LNCAP (cell line): Measurements from ENCODE around the gene RUNX3.

Experiments used
- CTCF ChIP-seq: fragments of 450-650 bp; IDR thresholded peaks from 2 replicates; pipeline ENCODE4 v1.5.1; 2017; ENCODE audit warnings: mild to moderate bottlenecking

RUNX3 gene

GRCh38 chr1:24927988-24928688 is 1.9 kb downstream of the RUNX3 start:
- no peak for TF ChIP-seq CTCF

GRCh38 chr1:24927473-24927872 is 2.6 kb downstream of the RUNX3 start:
- TF ChIP-seq CTCF: no peak

- TF ChIP-seq CTCF: no peak
Observed at GRCh38 chr1:24926563-24927249, 3.4 kb downstream of the RUNX3 start.

GRCh38 chr1:24925963-24926362 is 4.1 kb downstream of the RUNX3 start:
- TF ChIP-seq CTCF: no peak

GRCh38 chr1:24925082-24925779 is 4.8 kb downstream of the RUNX3 start:
- no peak for TF ChIP-seq CTCF

- TF ChIP-seq CTCF: no peak
Observed at GRCh38 chr1:24923485-24924113, 6.5 kb downstream of the RUNX3 start.

- no peak for TF ChIP-seq CTCF
Observed at GRCh38 chr1:24921938-24922662, 8.0 kb downstream of the RUNX3 start.
